NCI-H2171 (cell line): ENCODE results near the gene KCNQ5.
"Not testable (repeated sequence)": the region's sequence is repeated elsewhere in the genome, so short reads cannot be mapped to it uniquely, and the experiment has no call there.

Experiments
- DNase-seq: peaks from one replicate; lab custom pipeline; 2025; lab: John Stamatoyannopoulos, UW

KCNQ5 gene

DNA sequence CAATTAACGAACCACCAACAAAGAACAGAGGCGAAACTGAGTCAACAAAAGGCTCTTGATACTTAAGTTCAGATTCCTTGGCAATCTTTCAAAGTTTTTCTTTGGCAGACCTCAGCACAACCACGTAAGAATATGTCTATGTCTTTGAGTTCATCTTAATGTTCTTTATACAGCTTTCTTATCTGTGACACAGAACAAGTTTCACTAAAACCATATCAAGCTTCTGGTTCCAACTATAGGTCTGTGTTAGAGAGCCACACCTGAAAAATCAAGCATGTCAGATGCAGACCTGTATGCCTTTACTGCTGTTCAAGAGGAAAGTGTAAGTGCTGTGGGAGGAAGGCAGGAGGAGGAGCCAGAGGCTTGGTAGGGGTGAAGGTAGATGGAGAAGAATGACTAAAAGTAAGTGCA, 332.1 kb downstream of the KCNQ5 start:
- DNase-seq, result no peak

DNA sequence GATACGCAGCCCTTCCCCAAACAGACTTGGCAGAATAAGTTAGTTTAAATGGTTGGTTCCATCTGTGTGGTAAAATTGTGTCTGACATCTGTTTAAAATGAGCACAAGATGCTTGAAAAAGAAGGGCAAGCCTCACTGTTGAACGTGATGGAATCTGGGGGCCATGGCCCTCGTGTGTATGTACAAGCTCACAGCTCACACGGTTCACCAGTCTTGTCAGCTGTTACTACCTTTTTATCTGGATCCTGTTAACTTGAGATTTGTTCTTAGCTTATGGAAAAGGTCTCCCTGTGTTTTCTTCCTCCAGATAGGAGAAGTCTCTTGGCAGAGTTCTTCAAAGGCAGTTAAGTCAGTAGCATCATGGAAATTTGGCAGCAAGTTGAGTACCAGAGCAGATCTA, 332.9 kb downstream of the KCNQ5 start:
- DNase-seq, result no peak

DNA sequence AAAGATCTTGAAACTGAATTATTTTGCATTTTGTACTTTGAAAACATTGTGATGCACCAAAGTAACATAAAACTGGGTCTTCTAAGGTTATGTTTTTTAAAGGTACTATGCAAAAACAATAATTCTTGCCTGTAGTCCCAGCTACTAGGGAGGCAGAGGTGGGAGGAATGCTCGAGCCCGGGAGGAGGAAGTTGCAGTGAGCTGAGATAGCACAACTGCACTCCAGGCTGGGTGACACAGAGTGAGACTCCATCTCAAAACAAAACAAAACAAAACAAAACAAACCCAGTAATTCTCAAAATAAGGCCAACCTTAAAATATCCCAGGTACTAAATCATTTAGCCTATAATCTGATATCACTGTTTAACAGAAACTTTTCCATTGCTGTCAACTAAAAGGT, 333.8 kb downstream of the KCNQ5 start:
- no peak for DNase-seq

DNA sequence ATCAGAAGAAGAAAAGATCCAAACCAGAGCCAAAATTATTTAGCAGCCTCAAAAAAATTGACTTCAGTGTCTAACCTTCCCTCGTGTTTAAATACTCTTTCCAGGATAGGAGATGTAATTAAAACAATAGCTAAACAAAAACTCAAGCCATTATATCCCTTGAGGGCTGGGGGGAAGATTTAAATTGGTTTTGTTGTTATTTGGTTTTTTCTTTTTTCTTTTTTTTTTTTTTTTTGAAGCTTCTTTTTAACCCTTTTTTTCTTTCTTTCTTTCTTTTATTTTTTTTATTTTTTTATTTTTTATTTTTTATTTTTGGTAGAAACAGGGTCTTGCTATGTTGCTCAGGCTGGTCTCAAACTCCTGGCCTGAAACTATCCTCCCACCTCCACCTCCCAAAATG, 334.4 kb downstream of the KCNQ5 start:
- no peak for DNase-seq

DNA sequence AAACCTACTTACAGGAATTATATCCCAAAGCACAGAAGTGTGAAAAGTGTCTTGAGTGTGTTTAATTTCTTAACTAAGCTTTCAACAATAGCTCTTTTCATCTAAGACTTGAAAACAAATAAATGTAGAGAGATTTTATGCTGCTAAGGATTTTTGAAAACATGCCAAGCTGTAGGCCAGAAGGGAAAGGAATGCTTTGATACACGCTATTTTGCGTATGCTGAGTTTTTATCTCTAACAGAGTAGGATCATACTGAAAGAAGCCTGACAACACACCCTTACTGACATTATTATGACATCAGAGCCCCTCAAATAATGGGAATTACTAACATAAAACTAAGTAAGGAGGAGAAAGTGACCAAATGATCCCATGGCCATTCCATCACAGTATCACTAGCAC, 338.0 kb downstream of the KCNQ5 start:
- DNase-seq, result no peak

DNA sequence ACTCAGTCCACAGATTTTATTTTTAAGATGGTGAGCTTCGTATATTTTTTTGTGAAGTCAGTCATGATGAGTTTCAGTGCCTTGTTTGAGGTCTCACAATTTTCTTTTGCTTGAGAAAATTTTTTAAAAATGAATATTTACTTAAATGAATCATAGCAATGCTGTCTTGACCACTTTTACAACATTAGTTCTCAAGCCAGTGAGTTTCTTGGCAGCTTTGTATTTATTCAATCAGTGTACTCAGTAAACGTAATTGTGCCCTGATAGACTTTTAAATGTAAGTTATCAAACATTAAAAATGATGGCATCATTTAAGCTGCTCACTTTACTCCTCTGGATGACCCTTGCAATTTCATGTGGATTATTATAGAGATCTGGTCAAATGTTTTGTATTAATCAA, 342.1 kb downstream of the KCNQ5 start:
- DNase-seq, result no peak

DNA sequence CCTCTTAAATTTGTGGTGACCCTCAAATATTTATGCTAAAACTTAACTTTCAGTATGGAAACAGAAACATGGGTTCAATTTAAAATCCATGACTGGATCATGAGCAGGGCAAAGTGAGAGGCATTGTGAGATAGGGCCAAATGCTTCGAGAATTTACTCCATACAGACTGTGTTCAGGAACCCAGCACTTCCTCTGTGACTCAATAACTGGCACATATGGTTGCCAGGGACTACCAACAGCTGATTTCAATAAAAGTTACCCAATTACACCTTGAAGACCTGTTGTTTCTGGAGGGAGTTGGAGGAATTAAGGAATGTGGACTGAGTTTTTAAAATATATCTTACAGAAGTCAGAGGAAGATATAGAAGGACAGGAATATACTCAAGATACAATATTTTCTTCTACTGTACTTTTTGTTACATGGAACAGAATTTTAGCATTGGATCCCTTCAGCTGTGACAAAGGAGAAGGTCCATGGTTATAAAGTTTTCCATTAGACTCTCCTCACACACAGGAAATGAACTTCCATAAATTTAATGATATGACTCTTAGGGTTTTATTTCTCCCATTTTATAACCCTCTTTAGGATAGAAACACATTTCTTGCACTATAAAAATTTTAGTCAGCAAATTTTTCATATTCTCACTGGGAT, 344.9 kb downstream of the KCNQ5 start:
- no peak for DNase-seq

DNA sequence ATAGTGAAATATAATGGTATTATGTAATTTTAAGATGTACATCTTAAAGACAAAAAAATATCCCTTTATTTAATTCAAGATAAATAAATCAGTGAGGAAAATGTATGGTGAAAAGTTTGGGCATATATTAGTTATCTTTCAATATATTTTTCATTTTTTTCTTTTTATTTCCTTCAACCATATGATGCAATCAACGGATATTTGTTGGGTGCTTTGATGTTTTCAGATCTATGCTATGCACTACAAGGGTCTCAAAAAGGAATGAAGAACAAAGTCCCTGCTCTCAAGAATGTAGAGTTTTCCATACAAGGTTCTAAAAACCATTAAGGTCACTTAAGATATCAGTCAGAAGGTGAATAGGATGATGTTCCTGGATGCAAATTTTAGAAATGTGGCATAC, 345.5 kb downstream of the KCNQ5 start:
- no peak for DNase-seq

DNA sequence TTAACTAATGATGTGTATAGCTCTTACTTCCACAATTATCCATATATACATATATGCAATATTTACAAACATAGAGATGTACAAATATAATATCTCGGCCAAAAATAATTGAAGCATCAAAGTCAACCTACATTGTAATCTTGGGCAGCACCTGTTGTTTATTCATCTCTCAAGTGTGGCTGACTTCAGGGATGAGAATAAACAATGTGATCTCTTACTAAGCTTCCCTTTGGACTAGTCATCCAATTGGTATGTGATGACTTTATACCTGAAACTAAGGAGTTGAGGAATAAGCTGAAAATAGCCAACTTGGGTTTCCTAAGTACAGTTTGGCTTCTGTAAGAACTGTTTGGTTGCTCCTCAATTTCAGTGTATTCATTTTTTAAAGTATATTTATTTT, 346.8 kb downstream of the KCNQ5 start:
- DNase-seq, result no peak

DNA sequence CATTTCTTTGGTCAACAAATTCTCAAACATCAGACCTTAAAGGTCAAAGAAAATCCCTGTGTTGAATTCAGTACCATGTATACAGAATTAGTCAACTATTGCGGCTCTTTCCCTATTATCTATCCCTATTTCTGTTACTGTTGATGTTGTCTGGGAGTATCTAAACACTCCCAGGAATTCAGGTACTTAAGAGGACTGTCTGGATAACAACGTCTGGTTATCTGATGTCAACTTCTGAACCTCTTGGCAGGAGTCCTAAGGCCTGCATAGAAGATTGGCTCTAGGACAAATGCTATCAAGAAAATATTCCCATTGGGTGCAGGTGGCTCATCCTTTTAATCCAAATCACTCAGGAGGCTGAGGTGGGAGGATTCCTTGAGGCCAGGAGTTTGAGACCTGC, 347.8 kb downstream of the KCNQ5 start:
- no peak for DNase-seq

DNA sequence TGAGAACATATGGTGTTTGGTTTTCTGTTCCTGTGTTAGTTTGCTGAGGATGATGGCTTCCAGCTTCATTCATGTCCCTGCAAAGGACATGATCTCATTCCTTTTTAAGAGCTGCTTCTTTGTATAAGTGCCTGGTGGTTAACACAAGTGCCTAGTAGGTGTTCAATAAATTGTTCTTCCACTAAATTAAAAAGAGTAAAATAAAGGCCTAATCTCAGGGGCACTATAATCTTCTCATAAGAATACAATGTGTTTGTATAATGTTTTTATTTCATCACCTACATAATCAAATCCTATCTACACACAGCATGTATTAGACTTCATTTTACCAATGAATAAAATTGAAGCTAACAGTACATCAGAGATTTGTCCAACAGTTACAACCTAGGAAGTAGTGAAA, 350.7 kb downstream of the KCNQ5 start:
- DNase-seq, result no peak

DNA sequence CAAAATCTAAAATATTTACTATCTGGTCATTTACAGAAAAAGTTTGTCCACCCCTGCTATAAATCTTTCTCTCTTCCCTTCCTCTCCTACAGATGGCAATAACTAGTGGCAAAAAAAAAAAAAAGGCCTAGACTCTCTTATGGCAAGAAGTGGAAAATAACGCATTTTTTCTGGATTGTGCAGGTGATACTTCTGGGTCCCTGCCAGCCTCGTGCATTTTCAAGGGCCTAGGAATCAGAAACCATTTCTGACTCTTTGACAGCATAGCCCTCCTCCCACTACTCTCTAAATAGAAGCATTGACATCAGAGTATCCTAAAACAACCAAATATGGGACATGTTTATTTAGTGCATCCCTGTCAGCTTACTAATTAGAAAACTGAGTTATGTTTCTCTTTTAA, 352.4 kb downstream of the KCNQ5 start:
- DNase-seq, result no peak

DNA sequence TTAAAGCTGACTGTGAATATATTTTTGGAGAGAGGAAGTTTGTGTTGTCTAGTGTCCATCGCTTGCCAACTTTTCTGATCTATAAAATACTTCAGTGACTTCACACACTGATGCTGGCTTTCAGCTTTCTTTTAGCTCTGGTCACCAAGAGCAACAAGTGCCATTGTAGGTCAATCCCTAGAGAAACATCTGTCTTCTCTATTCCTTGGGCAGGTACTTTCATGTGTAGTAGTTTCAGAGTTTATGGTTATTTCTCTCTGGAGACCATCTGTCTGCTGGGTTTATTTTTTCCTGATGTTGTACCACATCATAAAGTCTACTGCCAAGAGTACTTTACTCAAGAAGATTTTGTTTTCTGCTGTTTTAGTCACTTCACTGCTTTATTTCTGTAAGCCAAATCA, 353.5 kb downstream of the KCNQ5 start:
- no peak for DNase-seq

DNA sequence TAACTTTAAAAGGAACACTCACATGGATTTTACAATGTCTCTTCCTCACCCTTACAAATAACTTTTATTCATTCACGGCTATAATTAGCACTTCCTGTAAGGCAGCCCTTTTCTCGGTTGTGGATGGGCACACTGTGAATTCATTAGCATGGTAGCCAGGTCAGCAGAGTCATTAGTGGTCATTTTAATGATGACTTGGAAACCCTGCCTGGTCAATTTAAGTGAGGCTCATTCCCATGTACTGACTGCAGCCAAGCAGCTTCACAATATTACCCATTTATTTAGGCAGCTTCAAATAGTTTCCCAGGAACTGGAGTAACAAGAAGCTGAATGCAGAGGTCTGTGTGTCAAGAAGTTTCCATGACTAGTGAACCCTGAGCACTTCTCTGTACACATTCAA, 354.6 kb downstream of the KCNQ5 start:
- DNase-seq, result no peak

DNA sequence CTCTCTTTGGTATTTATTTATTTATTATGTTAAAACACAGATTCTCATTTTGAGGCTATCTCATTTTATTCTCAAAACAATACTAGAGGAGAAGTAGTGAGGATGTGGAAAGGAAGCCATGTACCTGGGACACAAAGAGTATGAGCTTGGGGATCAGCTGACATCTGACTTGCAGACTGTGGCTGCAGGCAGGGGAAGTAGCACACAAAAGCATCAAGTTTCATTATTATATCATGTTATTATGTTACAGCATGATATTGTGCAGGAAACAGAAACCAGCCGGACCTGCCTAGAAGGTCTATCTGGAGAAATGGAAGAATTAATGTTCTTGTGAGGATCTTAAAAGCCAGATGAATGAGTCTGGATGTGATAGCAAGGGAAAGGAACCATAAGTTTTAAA, 355.2 kb downstream of the KCNQ5 start:
- DNase-seq, result no peak

DNA sequence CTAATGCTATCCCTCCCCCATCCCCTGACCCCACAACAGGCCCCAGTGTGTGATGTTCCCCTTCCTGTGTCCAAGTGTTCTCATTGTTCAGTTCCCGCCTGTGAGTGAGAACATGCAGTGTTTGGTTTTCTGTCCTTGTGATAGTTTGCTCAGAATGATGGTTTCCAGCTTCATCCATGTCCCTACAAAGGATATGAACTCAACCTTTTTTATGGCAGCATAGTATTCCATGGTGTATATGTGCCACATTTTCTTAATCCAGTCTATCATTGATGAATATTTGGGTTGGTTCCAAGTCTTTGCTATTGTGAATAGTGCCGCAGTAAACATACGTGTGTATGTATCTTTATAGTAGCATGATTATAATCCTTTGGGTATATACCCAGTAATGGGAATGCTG, 356.9 kb downstream of the KCNQ5 start:
- DNase-seq, result not testable (repeated sequence)

DNA sequence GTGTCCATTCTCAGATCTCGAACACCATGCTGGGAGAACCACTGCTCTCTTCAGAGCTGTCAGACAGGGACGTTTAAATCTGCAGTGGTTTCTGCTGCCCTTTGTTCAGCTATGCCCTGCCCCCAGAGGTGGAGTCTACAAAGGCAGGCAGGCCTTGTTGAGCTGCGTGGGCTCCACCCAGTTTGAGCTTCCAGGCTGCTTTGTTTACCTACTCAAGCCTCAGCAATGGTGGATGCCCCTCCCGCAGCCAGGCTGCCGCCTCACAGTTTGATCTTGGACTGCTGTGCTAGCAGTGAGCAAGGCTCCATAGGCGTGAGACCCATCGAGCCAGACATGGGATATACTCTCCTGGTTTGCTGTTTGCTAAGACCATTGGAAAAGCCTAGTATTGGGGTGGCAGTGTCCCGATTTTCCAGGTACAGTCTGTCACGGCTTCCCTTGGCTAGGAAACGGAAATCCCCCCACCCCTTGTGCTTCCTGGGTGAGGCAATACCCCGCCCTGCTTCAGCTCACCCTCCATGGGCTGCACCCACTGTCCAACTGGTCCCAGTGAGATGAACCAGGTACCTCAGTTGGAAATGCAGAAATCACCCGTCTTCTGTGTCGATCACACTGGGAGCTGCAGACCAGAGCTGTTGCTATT, 362.4 kb downstream of the KCNQ5 start:
- DNase-seq, result not testable (repeated sequence)

DNA sequence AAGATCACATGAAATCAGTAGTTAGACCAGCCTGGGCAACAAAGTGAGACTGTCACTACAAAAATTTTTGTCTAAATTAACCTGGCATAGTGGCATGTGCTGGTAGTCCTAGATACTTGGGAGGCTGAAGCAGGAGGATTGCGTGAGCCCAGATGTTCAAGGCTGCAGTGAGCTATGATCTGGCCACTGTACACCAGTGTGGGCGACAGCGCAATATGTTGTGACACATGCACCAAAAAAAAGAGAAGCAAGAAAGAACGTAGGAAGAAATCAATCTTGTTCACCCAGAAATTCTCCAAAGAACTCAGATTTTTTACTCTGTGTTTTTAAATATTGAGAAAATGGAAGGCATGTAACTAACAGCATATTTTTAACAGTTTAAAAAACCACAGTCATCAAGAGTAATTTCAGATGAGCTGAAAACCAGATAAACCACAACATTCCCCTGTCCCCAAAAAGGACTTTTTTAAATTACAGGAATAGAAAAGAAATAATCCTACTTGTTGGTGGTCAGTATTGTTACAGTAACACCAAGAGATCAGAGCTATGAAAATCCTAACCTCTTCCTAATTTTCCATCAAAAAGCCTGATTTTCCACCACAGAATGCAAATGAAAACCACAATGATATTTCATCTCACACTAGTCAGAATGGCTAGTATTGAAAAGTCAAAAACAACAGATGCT, 363.3 kb downstream of the KCNQ5 start:
- no peak for DNase-seq

DNA sequence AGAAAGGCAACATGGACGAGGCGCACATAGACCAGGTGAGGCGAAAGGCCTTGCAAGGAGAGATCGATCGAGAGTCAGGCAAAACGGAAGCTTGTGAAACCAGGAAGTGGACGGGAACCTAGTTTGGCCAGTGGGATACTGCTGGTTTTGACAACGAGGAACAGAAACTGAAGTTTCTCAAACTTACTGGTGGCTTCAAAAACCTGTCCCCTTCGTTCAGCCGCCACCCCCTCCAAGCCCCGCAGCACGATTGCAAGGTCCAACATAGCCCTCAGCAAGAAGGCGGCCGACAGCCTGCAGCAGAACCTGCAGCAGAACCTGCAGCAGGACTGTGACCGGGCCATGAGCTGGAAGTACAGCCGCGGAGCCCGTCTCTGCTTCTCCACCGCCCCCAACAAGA, 365.4 kb downstream of the KCNQ5 start:
- DNase-seq, result no peak

DNA sequence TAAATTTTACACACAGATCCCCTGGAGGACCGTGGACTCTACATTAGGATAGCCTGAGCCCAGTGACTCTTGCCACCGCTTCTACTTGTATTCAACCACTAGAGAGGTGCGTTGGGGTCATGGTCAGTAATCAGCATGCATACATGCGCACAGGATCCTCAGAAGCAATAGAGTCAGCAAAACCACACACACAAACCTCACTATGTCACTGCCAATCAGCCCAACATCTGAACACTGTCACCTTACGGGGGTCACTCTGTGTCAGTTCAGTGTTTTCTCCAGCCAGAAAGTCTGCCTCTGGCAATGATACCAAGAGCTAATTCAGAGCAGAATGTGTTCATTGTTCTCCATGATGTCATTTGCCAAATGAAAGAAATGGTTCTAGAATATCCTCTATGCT, 378.1 kb downstream of the KCNQ5 start:
- DNase-seq, result no peak

DNA sequence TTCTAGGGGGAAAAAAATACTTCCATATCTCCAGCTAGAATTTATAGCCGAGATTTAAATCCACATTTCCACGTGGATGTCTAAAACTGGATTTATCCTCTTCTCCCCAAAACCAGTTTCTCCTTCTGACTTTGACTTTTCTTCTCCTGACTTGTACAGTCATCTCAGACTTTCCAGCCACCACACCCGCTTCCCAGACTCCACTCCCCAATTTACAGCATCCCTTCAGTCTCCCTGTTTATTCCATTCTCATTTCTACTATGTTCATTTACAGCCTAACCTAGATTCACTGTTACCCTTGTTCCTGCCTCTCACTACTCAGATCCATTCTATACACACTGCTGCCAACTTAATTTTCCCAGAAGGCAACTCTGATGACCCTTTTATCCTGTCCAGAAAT, 378.6 kb downstream of the KCNQ5 start:
- DNase-seq, result no peak

DNA sequence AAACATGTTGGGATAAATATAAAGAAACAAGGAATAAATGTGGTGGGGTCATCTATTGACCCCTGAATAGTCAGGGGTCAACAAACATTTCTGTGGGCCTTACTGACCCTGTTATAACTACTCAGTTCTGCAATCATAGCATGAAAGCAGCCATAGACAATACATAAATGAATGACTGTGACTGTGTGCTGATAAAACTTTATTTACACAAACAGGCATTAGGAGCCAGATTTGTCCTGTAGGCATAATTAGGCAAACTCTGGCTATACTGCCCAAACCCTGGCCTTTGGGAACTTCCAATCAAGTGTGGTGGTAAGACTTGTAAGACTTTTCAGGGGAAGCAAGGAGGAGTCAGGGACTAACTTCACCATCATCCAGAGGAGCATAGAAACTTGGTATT, 380.7 kb downstream of the KCNQ5 start:
- DNase-seq, result no peak

DNA sequence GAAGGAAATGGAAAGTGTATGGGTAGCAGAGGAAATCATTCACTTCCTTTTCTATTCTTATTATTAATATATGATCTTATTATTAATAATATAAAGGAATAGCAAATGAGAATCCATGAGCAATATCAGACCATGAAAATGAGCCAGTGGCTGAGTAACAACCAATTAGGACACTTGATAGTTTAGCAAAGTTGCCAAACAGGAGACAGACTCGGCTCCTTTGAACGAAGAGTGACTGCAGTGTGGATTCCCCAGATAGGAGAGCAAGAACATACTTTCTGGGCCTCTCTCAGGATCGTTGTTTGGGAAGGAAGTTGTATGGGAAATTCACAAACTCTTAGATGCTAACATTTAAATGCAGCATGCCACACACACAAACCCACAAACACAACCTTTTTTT, 381.4 kb downstream of the KCNQ5 start:
- no peak for DNase-seq

DNA sequence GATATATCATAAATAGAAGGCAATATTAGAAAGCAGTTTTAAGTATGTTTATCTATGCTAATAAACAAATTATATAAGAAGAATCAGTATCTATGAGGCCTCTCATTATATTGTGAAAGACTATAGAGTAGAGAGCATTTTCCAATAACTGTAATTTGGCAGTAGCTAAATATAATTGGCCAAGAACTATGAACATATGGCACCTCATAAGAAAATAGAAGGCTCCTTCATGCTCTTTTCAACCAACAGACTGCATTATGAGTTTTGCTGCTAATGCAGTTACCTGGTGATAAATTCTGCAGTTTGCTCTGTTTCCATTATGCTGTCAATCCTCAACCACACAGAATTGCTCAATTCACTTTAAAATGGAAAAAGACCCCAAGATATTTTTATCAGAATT, 382.4 kb downstream of the KCNQ5 start:
- DNase-seq, result no peak
